ENCODE data around the gene ADISSP. TPM values are rescaled to one million over a fixed set of nuclear protein-coding genes. Genes with fewer than 3 reads are reported as not detected.
A peak's percentile ranks its signal among the peaks of the same experiment; 100 is the strongest.

ADISSP gene
- total RNA-seq, 3 donors from 2014 or later, result 12.3 to 29.3 (median 15.7) TPM

GRCh38 chr20:3785240-3786125 is 17.9 kb upstream of the ADISSP start:
- no peaks in the 10 kb centered on the region for H3K27me3 ChIP-seq
- peaks cover 31 to 37% of the 10 kb centered on the region in 2 donors for H3K4me1 ChIP-seq
- no peaks in the 10 kb centered on the region for H3K9me3 ChIP-seq
- intact Hi-C loops (cut with DNase I; ENCODE audit: low total_unique reads), result loop anchor here (2.0 kb wide), 1 partner anchor 35 kb away; the partner anchor contains the start of gene AP5S1
- H3K4me3 ChIP-seq, result peak overlapping the region; percentile 48 to 80 (median 67)
- no peaks in the 10 kb centered on the region for H3K36me3 ChIP-seq
- no peak for TF ChIP-seq POLR2AphosphoS5 (IDR thresholded peaks at IDR 0.05)
- TF ChIP-seq, protein P1, sequence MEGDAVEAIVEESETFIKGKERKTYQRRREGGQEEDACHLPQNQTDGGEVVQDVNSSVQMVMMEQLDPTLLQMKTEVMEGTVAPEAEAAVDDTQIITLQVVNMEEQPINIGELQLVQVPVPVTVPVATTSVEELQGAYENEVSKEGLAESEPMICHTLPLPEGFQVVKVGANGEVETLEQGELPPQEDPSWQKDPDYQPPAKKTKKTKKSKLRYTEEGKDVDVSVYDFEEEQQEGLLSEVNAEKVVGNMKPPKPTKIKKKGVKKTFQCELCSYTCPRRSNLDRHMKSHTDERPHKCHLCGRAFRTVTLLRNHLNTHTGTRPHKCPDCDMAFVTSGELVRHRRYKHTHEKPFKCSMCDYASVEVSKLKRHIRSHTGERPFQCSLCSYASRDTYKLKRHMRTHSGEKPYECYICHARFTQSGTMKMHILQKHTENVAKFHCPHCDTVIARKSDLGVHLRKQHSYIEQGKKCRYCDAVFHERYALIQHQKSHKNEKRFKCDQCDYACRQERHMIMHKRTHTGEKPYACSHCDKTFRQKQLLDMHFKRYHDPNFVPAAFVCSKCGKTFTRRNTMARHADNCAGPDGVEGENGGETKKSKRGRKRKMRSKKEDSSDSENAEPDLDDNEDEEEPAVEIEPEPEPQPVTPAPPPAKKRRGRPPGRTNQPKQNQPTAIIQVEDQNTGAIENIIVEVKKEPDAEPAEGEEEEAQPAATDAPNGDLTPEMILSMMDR (IDR thresholded peaks at IDR 0.05), result no peak
- no peak for TF ChIP-seq POLR2A (IDR thresholded peaks at IDR 0.05)
- DNase-seq (ENCODE audit: low spot score in 2 of 2), result no peak
- peak overlapping the region; percentile 72 to 82 for H3K27ac ChIP-seq

DNA sequence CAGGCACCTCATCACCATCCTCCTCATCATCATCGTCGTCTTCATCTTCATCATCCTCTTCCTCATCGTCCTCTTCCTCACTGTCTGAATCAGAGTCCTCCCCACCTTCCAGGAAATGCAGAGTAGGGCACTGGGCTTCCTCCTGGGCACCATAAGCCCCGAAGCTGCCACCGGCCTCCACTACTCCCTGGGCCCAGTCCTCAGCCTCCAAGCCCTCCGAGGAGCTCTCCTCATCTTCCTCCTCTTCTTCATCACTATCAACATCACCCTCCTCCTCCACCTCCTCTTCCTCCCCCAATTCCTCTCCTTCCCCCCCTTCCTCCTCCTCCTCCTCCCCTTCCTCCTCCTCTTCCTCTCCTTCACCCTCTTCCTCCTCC is 17.3 kb upstream of the ADISSP start:
- Histone ChIP-seq H3K4me1 (peaks cover 31 to 38% of the 10 kb centered on the region in 2 donors), H3K4me3 (peak overlapping the region; percentile 48 to 80 (median 67)), H3K36me3 (no peaks in the 10 kb centered on the region), H3K27me3 (no peaks in the 10 kb centered on the region), H3K27ac (peak overlapping the region; percentile 72 to 82), H3K9me3 (no peaks in the 10 kb centered on the region)
- TF ChIP-seq POLR2AphosphoS5 (IDR thresholded peaks at IDR 0.05), result no peak
- TF ChIP-seq POLR2A (IDR thresholded peaks at IDR 0.05), result no peak
- TF ChIP-seq, protein P1 (IDR thresholded peaks at IDR 0.05), result no peak
- DNase-seq (ENCODE audit: low spot score in 2 of 2), result no peak
- intact Hi-C loops (cut with DNase I; ENCODE audit: low total_unique reads), result loop anchor here (2.0 kb wide), 1 partner anchor 36 kb away; the partner anchor contains the start of gene AP5S1

GRCh38 chr20:3784216-3784853 is 16.8 kb upstream of the ADISSP start:
- DNase-seq (ENCODE audit: low spot score in 2 of 2), result no peak
- no peaks in the 10 kb centered on the region for H3K36me3 ChIP-seq
- H3K4me1 ChIP-seq, result peaks cover 31 to 38% of the 10 kb centered on the region in 2 donors
- H3K4me3 ChIP-seq, result peak overlapping the region in 2 of 3 donors; percentile 67 to 80
- no peaks in the 10 kb centered on the region for H3K27me3 ChIP-seq
- no peaks in the 10 kb centered on the region for H3K9me3 ChIP-seq
- H3K27ac ChIP-seq, result peak overlapping the region; percentile 72 to 82
- intact Hi-C loops (cut with DNase I; ENCODE audit: low total_unique reads), result loop anchor here (2.0 kb wide), 1 partner anchor 36 kb away; the partner anchor contains the start of gene AP5S1
- TF ChIP-seq POLR2AphosphoS5 (IDR thresholded peaks at IDR 0.05) (no peak), POLR2A (IDR thresholded peaks at IDR 0.05) (no peak)
- TF ChIP-seq, protein P1 (IDR thresholded peaks at IDR 0.05), result no peak

DNA sequence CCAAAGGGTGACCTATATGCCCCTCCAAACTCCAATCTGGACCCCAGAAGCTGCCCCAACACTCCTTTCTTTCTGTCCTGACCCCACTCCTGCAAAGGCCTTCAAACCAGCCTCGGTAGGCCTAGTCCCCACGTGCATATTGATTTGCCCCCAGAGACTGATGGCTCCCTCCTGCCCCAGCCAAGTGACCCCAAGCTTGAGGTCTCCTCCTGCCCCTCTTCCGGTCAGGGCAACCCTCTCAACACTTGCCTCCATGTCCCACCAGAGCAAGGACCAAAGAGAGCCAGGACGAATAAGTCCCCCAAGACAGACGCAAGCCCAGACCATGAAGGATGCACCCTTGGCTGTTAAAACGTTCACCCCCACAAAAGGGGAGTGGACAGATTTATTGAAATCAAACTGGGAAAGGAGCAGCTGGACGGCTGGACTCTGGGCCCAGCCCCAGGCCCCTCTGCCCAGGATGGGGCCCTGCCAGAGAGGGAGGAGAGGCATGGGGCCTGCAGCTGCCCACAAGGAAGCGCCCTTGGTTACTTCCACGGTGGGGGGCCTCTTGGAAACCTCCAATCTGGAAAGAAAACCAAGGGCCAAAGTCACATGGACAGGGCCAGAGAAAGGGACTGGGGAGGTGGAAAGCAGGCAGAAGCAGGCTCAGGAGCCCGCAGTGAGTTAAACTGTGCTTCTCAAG is 16.1 kb upstream of the ADISSP start:
- Histone ChIP-seq H3K36me3 (no peaks in the 10 kb centered on the region), H3K4me3 (peak overlapping the region in 1 of 3 donors; percentile 80), H3K4me1 (peaks cover 31 to 38% of the 10 kb centered on the region in 2 donors), H3K27ac (peak overlapping the region; percentile 72 to 82), H3K27me3 (no peaks in the 10 kb centered on the region), H3K9me3 (no peaks in the 10 kb centered on the region)
- DNase-seq (ENCODE audit: low spot score in 2 of 2), result no peak
- TF ChIP-seq POLR2A (IDR thresholded peaks at IDR 0.05) (no peak), POLR2AphosphoS5 (IDR thresholded peaks at IDR 0.05) (no peak)
- TF ChIP-seq, protein P1 (IDR thresholded peaks at IDR 0.05), result no peak
- intact Hi-C loops (cut with DNase I; ENCODE audit: low total_unique reads), result loop anchor here (2.0 kb wide), 1 partner anchor 37 kb away; the partner anchor contains the start of gene AP5S1
